NCI-H2171 treated with DMSO at 0.1 percent for 48 hours (cell line): Measurements from ENCODE around the gene KRTAP3-2.

ENCODE experiments used
- DNase-seq: peaks from one replicate; lab custom pipeline; 2025; lab: John Stamatoyannopoulos, UW

The KRTAP3-2 gene

DNA sequence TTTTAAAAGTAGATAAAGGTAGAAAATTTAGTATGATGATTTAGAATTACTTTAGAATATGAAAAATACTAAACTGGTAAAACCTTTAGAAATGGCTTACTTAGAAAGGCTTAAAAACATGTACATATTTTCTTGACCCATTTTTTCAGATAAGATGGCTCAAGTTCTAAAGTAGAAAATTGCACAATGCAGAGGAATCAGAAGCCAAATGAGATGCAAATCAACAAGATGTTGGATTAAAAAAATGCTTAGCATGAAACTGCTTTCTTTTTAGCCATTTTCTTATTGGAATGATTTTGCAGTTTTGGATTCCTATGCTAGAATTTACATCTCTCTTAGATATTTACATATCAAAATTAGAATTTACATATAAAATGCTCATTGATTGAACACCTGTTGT lies 10.7 kb upstream of the KRTAP3-2 start:
- DNase-seq: no peak

DNA sequence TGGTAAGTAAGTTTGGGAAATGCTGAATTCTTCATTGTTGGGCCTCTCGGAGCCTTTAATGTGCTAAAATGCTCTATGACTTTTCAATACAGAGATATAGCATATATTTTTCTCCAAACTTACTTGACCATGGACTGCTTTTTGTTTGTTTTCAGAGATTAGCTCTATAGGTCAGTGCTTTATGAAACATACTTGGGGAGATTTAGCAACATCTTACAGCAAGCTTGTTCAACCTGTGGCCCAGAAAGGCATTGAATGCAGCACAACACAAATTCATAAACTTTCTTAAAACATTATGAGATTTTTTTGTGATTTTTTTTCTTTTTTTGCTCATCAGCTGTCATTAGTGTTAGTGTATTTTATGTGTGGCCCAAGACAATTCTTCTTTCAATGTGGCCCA lies 10.2 kb upstream of the KRTAP3-2 start:
- DNase-seq: no peak

DNA sequence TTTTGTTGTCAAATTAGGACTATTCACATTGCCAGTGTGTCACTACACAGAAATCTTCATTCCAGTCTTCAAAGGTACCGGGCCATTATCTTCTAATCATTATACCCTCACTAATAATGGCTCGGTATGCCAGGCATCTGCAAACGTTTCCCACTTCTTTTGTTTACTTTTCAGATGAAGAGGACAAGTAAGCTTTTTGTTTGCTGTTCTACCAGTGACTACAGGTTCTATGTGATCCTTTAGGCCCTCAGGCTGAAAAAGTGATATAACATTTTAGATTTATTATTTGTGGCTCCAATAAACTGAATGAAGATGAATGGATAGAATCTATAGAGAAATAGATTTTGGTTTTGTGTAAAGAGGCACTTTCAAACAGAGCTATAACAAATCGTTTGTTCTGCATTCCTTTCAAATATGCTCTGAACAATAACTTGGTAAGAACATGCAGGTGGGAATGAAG lies 9.6 kb upstream of the KRTAP3-2 start:
- no peak for DNase-seq

DNA sequence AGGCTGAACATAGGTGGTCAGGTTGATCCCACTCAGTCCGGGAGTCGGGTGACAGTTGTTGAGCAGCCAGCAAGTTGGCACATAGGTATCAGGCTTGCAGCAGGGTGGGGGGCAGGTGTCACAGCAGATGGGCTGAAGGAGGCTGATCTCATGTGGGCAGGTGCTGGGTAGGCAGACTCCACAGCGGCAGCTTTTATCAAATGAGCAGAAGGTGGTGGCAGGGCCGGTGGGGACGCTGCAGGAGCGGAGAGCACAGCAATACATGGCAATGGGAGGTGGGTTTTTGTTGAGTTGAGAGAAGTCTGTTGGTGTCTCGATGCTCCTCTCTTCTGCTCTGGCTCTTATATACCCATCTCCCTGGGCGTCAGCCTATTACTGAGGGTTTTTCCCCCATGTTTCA lies 9.1 kb upstream of the KRTAP3-2 start, which contains the start of gene KRTAP3-1:
KRTAP3-1 (minus strand) TSS at position 318 of the 400 bp plus-strand sequence; CDS start at position 264, 54 bp downstream.
- DNase-seq: peak; percentile 72

DNA sequence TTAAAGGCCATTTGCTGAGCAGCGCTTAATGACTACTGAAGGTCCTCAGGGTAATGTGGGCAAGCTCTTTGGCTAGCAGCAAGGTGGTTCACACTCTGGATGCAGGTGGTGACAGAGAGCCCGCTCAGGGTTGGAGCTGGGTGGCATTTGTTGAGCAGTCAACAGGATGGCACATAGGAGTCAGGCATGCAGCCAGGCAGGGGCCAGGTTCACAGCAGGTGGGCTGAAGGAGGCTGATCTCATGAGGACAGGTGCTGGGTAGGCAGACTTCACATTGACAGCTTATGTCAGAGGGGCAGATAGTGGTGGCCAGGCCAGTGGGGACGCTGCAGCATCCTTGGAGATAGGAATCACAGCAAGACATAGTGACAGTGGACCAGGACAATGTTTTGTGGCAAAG lies 4.7 kb upstream of the KRTAP3-2 start:
- DNase-seq: no peak

DNA sequence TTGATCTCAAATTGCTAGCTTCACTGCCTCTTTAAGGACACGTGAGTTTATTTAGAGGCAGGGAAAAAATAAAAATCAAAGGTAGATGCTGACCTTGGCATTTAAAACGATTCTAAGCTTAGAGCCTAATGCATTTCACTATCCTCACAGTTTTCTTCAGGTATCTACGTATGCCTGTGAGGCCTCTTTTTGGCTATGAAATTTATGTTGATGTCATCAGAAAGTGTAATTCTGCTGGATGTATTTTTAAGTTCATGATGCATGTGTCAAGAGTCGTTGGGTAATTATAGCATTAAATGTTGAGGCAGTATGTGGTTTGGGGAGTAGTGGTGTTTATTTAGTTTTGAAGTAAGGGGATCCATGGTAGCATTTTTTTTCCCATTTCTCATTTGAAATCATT lies 4.2 kb upstream of the KRTAP3-2 start:
- no peak for DNase-seq

DNA sequence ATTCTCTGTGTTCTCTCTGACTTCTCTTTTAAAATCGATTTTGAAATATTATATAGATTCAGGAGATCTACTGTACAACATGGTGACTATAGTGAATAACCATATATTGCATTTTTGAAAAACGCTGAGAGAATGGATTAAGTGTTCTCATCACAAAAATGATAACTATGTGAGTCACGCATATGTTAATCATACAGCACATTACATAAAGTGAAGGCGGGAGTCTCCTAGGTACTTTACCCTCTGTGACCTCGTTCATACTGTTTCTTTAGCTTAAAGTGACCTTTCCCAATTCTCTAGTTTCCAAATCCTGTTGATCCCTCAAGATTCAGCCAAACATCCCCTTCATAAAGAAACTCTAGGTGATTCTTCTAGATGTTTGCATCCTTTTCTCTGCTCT lies 3.1 kb upstream of the KRTAP3-2 start:
- DNase-seq: no peak

DNA sequence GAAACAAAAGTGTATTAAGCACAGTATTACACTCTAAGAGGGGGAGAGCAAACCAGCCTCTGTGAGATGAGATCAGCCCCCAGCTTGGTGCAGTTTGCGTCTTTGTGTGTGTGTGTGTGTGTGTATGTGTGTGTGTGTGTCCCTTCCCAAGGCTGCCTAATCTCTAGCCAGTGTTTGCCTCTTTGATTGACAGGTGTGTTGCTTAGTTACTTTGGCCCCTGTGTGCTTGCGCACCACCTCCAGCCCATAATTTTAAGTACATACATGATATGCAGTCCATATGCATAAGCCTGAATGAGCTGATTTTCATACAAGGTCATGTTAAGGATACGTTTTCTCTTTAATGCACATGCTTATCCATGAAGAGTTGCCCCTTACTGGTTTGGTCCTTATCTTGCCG lies 2.1 kb upstream of the KRTAP3-2 start:
- no peak for DNase-seq

DNA sequence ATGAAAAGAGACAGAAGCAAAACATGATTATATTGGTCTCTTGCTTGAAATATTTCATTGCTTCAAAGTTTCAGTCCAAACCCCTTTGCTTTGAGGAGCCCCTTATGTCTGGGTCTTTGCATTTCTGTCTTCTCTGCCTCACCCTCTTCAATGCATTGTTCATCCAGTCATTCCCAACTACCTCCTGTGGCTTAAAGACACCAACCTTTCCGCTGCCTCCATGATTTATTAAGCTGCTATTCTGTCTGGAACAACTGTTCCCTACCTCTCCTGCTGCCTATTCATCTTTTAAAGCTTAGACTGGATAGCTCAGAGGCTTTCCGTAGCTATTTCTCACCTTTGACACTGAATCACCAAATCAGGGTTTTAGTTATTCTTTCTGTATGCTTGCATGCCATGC lies 2.3 kb downstream of the KRTAP3-2 start:
- no peak for DNase-seq

DNA sequence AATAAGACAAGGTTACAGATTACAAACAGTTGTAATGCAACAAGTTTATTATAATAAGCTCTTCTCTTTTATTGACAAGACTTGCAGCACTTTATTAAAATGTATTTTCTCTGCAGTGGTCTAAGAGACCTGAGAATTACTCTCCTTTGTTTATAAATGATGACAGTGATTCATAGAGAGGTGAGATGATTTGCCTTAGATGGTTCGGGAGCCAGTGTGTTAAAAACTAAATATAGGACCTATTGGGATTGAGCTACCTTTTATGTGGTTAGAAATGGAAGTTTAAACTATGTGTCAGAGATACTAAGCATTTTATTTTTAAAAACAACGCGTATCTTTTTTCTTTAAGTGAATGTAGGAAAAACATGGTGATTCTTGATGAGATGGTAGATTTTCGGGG lies 2.9 kb downstream of the KRTAP3-2 start:
- DNase-seq: no peak

DNA sequence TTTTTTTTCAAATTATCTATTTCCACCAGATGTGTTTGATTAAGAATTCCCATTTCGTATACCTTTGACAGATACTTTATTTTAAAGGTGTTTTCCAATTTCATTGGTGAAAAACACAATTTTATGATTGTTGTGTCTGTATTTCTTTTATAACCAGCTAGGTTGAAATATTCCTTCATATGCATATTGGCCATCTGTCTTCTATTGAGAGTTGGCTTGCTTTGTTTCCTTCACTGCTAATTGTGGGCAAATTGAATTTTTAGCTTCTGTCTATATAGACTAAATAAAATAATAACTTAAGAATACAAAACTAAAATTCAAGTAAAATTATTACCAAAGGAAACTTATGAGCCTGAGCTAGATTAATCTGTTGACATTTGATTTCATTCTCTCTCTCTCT lies 4.6 kb downstream of the KRTAP3-2 start:
- DNase-seq: no peak

DNA sequence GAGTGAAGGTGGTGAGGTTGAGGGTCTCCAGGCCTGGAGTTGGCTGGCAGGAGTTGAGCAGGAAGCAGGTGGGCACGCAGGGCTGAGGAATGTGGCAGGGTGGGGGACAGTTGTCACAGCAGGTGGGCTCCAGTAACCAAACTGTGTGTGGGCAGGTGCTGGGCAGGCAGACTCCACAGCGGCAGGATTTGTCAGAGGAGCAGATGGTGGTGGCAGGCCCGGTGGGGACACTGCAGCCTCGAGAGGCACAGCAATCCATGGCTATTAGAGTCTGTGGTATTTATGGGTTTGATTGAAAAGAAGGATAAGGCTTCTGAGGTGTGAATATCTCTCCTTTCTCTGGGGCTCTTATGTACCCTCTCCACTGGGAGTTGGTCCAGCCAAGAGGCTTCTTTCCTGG lies 5.9 kb downstream of the KRTAP3-2 start, which contains the start of gene KRTAP3-3:
KRTAP3-3 (minus strand) TSS at position 326 of the 400 bp plus-strand sequence; CDS start at position 259, 67 bp downstream.
- DNase-seq: no peak

DNA sequence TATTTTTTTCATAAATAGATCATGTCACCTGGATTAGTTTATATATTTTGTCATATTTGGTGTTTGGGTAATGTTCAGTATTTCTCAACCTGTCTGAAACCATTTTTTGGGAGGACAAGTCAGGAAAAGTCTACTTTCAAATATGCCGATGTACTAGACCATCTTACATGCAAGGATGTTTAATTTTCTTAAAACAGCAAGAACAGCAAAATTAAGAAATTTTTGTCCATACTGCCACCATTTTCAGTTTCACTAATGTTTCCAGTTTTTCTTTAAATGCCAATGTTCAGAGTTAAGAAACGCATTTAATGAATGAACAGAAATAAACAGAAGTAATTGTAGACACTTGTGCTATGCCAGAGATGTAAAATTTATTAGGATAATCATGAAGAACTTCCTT lies 6.6 kb downstream of the KRTAP3-2 start:
- DNase-seq: no peak

DNA sequence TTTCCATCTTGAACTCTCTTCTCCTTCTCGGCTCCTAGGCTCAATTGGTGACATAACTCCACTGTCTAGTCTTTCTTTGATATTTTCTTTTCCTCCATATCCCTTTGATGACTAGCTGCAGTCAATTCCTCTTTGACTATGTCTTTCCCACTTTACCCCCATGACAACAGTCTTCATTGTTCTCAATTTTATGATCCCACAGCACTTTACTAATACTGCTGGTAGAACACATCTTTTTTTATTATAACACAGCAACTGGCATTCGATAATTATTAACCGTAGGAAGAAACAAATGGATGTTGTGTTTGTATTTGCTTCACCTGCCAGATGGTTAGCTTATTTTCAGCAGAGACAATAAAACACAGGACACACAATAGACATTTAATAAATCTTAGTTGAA lies 7.0 kb downstream of the KRTAP3-2 start:
- no peak for DNase-seq

DNA sequence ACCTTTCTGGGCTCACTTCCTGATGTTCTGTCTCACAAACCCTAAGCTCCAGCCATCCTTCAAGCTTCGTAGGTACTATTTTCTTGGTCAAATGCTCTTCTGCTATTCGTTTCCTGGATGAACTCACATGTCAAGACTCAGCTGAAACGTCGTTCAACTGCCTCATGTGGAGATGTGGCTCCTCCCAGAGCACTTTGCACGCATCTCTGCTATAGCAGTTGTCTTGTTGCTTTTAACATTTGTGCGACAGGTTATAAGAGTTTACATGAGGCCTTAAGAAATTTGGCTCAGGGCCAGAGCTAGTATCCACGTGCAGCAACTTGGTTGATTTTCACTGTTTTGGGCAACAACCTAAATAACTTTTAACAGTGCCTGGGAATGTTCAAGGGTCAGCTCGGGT lies 12.8 kb downstream of the KRTAP3-2 start:
- no peak for DNase-seq

DNA sequence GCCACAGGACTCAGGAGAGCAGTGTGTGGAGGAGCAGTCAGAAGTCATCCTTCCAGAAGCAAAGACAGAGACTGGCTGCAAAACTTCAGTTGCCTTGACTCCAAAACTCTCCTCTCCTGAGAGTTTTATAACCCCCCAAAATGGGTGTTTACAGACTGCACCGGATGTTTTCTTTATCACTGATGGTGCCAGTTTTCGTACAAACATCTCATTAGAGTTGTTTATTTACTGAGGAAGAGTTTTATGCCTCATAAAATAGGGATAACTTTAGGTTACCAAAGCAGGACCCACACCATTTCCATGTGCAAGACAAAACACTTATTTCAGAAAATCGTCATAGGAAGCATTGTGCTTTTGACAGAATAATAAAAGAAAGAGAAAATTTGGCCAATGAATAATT lies 15.5 kb downstream of the KRTAP3-2 start, which contains the start of gene KRT40:
KRT40 (minus strand) TSS at position 101 of the 400 bp plus-strand sequence; CDS start at position 48, 53 bp downstream.
- DNase-seq: no peak

DNA sequence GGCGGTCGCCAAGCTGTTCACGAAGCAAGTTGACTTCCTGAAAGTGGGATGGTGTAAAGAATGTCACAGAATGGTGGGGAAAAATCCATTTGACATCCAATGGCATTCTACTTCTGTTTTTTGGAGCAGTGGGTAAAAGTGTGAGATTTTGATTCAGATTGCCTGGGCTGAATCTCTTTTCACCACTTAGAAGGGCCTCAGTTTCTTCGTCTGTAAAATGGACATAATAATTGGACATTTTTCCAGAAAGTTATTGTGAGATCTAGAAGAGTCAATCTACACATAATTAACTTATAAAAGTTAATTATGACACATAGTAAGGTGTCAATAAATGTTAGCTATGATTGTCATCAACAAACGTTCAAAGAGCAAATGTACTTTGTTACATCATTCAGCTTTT lies 18.6 kb downstream of the KRTAP3-2 start:
- DNase-seq: no peak

DNA sequence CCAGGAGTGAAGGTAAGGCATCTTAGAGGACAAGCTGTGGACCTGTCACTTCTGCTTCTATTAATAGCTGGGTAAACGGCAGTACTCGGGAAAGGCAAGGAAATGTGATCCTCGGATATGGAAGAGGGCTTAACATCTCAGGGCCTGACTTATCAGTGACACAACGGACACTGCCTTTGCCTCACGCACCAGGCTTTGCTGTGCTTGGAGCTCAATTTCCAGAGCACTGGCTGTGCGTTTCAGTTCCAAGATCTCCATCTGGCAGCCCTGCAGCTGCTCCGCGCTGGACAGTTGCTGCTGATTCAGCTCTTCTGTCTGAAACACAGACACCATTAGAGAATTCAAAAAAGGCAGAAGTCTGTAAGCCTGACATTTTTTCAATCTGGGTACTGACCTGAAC lies 19.1 kb downstream of the KRTAP3-2 start:
- no peak for DNase-seq

DNA sequence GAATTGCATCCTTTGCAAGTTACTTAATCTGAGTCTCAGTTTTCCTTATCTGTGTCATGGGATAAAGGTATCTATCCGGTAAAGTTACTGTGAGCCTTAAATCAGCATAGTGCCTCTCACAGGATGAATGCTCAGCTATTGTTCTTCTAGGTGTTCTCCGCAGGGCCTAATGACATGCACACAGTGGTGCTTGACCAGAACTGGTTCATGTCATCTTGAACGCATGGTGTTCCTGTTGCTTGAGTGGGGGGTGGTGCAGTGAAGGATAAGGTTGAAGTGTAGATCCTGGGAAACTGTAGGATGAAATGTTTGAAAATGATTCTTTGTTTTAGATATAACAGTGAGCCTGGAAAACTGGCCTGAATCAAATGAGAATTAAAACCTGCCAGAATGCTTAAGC lies 19.6 kb downstream of the KRTAP3-2 start:
- DNase-seq: no peak

DNA sequence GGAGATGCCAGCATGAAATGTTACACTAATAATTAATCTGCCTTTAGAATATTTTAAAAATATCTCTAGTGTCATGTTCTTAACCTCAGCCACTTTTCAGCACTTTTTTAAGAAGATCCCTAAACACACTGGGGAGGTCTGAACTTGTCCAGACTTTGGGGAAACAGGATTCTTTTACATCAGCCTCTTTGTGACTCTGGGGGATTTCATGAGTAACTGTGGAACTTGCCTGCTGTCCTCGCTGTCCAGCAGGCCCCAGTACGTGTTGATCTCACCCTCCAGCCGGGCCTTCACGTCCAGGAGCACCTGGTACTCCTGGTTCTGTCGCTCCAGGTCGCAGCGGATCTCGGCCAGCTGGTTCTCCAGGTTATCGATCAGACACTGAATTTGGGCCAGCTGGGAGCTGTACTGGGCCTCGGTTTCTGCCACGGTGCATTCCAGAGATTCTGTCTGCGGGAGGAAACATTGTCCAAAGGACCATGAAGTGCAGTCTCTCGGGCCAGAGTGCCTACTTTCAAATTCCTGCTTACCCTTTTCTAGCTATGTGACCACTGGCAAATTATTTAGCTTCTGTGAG lies 21.0 kb downstream of the KRTAP3-2 start:
- no peak for DNase-seq

DNA sequence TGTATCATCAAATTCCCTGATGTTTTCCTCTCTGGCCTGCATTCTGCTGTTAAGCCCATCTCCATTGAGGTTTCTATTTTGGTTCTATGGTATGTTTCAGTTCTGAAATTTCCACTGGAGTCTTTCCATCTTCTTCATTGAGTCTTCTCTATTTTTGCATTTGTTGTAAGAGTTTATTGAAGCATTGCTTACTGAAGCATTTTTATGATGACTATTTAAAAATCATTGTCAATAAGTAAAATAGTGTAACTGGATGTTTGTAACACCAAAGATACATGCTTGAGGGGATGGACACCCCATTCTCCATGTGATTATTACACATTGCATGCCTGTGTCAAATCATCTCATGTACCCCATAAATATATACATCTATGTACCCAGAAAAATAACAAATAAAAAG lies 24.2 kb downstream of the KRTAP3-2 start:
- DNase-seq: no peak

DNA sequence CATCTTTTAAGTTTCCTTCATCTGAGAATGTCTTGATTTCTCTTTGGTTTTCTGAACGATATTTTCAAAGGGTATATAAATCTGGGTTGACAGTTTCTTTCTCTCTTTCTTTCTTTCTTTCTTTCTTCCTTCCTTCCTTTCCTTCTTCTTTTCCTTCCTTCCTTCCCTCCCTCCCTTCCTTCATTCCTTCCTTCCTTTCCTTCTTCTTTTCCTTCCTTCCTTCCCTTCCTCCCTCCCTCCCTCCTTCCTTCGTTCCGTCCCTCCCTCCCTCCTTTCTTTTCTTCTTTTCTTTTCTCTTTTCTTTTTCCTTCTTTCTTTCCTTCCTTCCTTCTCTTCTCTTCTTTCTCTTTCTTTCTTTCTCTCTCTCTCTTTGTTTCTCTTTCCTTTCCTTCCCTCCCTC lies 25.3 kb downstream of the KRTAP3-2 start:
- no peak for DNase-seq

DNA sequence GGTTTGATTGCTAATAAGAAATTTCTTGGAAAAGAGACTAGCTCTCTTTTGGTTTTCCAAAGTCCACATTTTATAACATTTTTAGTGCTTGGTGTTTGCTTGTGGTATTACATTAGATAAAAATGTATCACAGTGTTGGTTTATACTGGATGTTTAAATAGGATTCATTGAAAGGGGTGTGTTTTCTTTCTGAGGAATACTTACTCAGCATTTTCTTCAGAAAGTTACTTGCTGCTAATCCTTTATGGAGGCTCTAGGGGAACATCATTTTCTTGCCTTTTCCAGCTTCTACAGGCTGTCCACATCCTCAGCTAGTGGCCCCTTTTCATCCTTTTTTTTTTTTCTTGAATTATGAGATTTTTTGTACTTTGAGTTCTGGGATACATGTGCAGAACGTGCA lies 32.1 kb downstream of the KRTAP3-2 start:
- no peak for DNase-seq

DNA sequence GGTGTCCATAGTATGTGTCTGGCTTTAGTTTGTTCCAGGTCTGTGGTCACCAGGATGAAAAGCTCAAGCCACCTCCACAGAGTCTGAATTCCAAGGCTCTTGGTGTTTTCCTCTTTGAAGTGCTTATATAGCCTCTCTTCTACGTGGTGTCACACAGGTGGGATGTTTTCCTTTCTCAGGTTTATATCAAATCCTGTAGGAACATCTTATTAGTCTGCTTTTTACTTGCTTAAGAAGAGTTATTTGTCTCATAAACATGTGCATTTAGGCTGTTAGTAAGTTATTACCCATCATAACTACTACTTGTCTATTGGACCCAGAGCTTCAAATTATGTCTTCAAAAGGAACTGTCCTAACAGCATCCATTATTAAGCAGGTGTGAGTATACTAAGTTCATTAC lies 32.9 kb downstream of the KRTAP3-2 start, which contains the start of gene KRT39:
KRT39 (minus strand) TSS at position 101 of the 400 bp plus-strand sequence; CDS start at position 9, 92 bp downstream.
- no peak for DNase-seq
